Liver (tissue), 9 donors: ENCODE data around the gene LGR4. TPM values are rescaled to one million over a fixed set of nuclear protein-coding genes. Genes with fewer than 3 reads are reported as not detected.

ENCODE experiments used
- DNase-seq: peaks from one replicate; pipeline ENCODE4 v3.0.0-alpha.2; 2017; ENCODE audit warnings: low spot score
- H3K27ac ChIP-seq, 2 donors: one replicate each; pipeline ENCODE4 v1.7.0; 2013; ENCODE audit warnings: inconsistent platforms in 2 of 2, low read length in 2 of 2, control low read depth in 1 of 2, low read depth in 1 of 2, mild to moderate bottlenecking in 1 of 2
- H3K27me3 ChIP-seq, 4 donors: one replicate each; pipeline versions ENCODE4 v1.6.1 to v1.7.0; 2013; ENCODE audit warnings: low read length in 3 of 4, inconsistent platforms in 1 of 4, mild to moderate bottlenecking in 1 of 4, moderate library complexity in 1 of 4; ENCODE audit not compliant: control insufficient read depth in 4 of 4, insufficient read depth in 4 of 4
- H3K36me3 ChIP-seq, 4 donors: one replicate each; pipeline versions ENCODE4 v1.6.1 to v1.7.0; 2013; ENCODE audit warnings: low read length in 3 of 4, mild to moderate bottlenecking in 3 of 4, low read depth in 1 of 4, moderate library complexity in 1 of 4; ENCODE audit not compliant: control insufficient read depth in 4 of 4, insufficient read depth in 3 of 4
- H3K4me1 ChIP-seq, 4 donors: one replicate each; pipeline versions ENCODE4 v1.6.1 to v1.7.0; 2013; ENCODE audit warnings: low read length in 3 of 4, mild to moderate bottlenecking in 3 of 4, moderate library complexity in 1 of 4; ENCODE audit not compliant: control insufficient read depth in 4 of 4, insufficient read depth in 4 of 4
- H3K4me3 ChIP-seq, 3 donors: one replicate each; pipeline versions ENCODE4 v1.6.1 to v1.7.0; 2013; ENCODE audit warnings: low read length in 3 of 3, control low read depth in 1 of 3, low read depth in 1 of 3, mild to moderate bottlenecking in 1 of 3
- H3K9ac ChIP-seq, 2 donors: one replicate each; pipeline ENCODE4 v1.7.0; 2013; ENCODE audit warnings: low read length in 2 of 2, mild to moderate bottlenecking in 2 of 2, moderate library complexity in 2 of 2, control low read depth in 1 of 2, low read depth in 1 of 2
- H3K9me3 ChIP-seq, 4 donors: one replicate each; pipeline versions ENCODE4 v1.6.1 to v1.7.0; 2013; ENCODE audit warnings: low read length in 3 of 4; ENCODE audit not compliant: control insufficient read depth in 4 of 4
- EGR1 ChIP-seq, 2 donors: IDR thresholded peaks; 2 replicates each; pipeline ENCODE4 v1.6.1; 2016 to 2018; ENCODE audit warnings: antibody characterized with exemption in 2 of 2, low read depth in 2 of 2
- FOXA1 ChIP-seq: IDR thresholded peaks from 2 replicates; pipeline ENCODE4 v1.6.1; 2016; ENCODE audit warnings: antibody characterized with exemption
- FOXA2 ChIP-seq: IDR thresholded peaks from 2 replicates; pipeline ENCODE4 v1.6.1; 2016; ENCODE audit warnings: antibody characterized with exemption
- GABPA ChIP-seq, 2 donors: IDR thresholded peaks in 1 of 2; conservative IDR thresholded peaks in 1 of 2; 2 replicates each; pipeline ENCODE4 v1.6.1; 2016; ENCODE audit warnings: antibody characterized with exemption in 2 of 2, mild to moderate bottlenecking in 1 of 2, moderate library complexity in 1 of 2
- HNF4A ChIP-seq, 2 donors: conservative IDR thresholded peaks; 2 replicates each; pipeline ENCODE4 v1.6.1; 2016; ENCODE audit warnings: antibody characterized with exemption in 2 of 2, mild to moderate bottlenecking in 2 of 2
- HNF4G ChIP-seq: IDR thresholded peaks from 2 replicates; pipeline ENCODE4 v1.6.1; 2016; ENCODE audit warnings: antibody characterized with exemption
- JUND ChIP-seq, 2 donors: IDR thresholded peaks; 2 replicates each; pipeline ENCODE4 v1.6.1; 2016; ENCODE audit warnings: antibody characterized with exemption in 2 of 2
- NR2F2 ChIP-seq: IDR thresholded peaks from 2 replicates; pipeline ENCODE4 v1.6.1; 2016; ENCODE audit warnings: antibody characterized with exemption
- RXRA ChIP-seq, 2 donors: IDR thresholded peaks; 2 replicates each; pipeline ENCODE4 v1.6.1; 2017 to 2018; ENCODE audit warnings: antibody characterized with exemption in 2 of 2, mild to moderate bottlenecking in 1 of 2
- SP1 ChIP-seq: IDR thresholded peaks from 2 replicates; pipeline ENCODE4 v1.6.1; 2018; ENCODE audit warnings: antibody characterized with exemption, mild to moderate bottlenecking
- TAF1 ChIP-seq: conservative IDR thresholded peaks from 2 replicates; pipeline ENCODE4 v1.6.1; 2016; ENCODE audit warnings: antibody characterized with exemption, mild to moderate bottlenecking
- YY1 ChIP-seq: IDR thresholded peaks from 2 replicates; pipeline ENCODE4 v1.6.1; 2016; ENCODE audit warnings: antibody characterized with exemption, mild to moderate bottlenecking
- WGBS: extraction: QIAGEN DNeasy Blood & Tissue Kit; methylation state at CpG from one replicate; pipeline ENCODE4 v1.1.7; 2013; 5-methylcytosine and 5-hydroxymethylcytosine counted together
- polyA plus RNA-seq, 2 donors: library from polyadenylated mRNA; stranded (reverse) in 1 of 2; unstranded in 1 of 2; fragments of 200-250 nt in 1 of 2; fragments of >200 nt in 1 of 2; fragmentation: Nextera tagmentation in 1 of 2; extraction: Ambion mirVana in 1 of 2; gene quantifications; one replicate each; pipeline versions ENCODE4 v1.2.1 to v1.2.3, GENCODE V29; 2013 to 2015
- total RNA-seq, 2 donors: library from RNA; depleted of rRNA; stranded (reverse); fragments of >200 nt; gene quantifications; one replicate each; pipeline ENCODE4 v1.2.3, GENCODE V29; 2014
- TF ChIP-seq, protein P1 (sequence below): IDR thresholded peaks from 2 replicates; pipeline ENCODE4 v1.6.1; 2016; ENCODE audit warnings: antibody characterized with exemption
- TF ChIP-seq, protein P2 (sequence below): IDR thresholded peaks from 2 replicates; pipeline ENCODE4 v1.6.1; 2016; ENCODE audit warnings: antibody characterized with exemption
- TF ChIP-seq, protein P3 (sequence below): fragments of 150-350 bp; IDR thresholded peaks from 2 replicates; pipeline ENCODE4 v1.5.1; 2017; ENCODE audit warnings: improper control_type of control experiment, low read depth, low read length; ENCODE audit not compliant: missing input control
- TF ChIP-seq, protein P4 (sequence below): IDR thresholded peaks from 2 replicates; pipeline ENCODE4 v1.6.1; 2016; ENCODE audit warnings: antibody characterized with exemption, mild to moderate bottlenecking
- donor health status: healthy.
- donor health status: healthy.
- donor health status: healthy.
- donor health status: healthy.
- donor health status: healthy.

The LGR4 gene
- total and polyA plus RNA-seq, 4 donors = 13.7 to 95.3 (median 42.5) TPM

DNA sequence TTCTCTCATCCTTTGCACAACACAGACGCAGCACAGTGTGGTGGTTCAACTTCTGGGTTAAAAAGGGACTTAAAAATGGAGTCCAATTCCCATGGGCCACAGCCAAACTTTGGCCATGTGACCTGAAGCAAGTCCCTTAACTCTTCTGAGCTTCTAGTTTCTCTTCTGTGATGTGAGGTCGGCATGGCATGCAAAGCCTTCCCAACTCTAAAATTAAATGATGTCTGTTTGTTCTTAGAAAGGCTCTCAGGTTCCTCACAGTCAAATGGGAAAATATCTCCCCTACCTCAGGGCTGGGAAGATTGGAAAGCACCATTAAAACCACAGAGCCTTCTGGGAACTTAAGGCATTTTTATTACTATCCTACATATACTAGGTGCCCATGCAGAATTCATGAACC, 38.8 kb downstream of the LGR4 start:
- Histone ChIP-seq H3K36me3 (no peaks in the 10 kb centered on the region), H3K9me3 (no peaks in the 10 kb centered on the region), H3K4me3 (no peak overlapping the region), H3K27me3 (no peaks in the 10 kb centered on the region), H3K27ac (no peak overlapping the region), H3K4me1 (peaks cover 0 to 20% (median 3%) of the 10 kb centered on the region in 4 donors), H3K9ac (no peak overlapping the region)
- TF ChIP-seq RXRA (IDR thresholded peaks at IDR 0.05) = no peak
- TF ChIP-seq GABPA (IDR thresholded peaks at IDR 0.05 in 1 of 2, conservative IDR thresholded peaks at IDR 0.05 in 1 of 2) = no peak
- TF ChIP-seq, protein P1, sequence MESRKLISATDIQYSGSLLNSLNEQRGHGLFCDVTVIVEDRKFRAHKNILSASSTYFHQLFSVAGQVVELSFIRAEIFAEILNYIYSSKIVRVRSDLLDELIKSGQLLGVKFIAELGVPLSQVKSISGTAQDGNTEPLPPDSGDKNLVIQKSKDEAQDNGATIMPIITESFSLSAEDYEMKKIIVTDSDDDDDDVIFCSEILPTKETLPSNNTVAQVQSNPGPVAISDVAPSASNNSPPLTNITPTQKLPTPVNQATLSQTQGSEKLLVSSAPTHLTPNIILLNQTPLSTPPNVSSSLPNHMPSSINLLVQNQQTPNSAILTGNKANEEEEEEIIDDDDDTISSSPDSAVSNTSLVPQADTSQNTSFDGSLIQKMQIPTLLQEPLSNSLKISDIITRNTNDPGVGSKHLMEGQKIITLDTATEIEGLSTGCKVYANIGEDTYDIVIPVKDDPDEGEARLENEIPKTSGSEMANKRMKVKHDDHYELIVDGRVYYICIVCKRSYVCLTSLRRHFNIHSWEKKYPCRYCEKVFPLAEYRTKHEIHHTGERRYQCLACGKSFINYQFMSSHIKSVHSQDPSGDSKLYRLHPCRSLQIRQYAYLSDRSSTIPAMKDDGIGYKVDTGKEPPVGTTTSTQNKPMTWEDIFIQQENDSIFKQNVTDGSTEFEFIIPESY = no peak
- no peak for TF ChIP-seq YY1
- no peak for TF ChIP-seq NR2F2
- 76% methylated on average over 2 of the region's 2 CpGs for WGBS
- DNase-seq = no peak

DNA sequence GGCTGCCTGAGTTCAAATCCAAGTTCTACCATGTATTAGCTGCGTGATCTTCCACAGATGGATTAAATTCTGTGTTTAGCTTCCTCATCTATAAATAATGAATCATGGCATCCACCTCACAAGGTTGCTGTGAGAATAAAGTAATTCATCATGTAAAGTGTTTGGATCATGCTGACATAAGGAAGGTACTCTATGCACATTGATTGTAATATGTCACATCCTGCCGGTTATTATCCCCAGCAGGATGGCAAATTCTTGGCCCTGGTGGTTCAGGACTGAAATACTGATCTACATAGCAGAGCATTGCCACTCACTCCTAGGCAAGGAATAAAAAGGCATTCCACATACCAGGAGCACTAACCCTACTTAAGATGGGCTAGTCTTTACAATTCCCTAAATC, 40.8 kb downstream of the LGR4 start:
- H3K9me3 ChIP-seq = no peaks in the 10 kb centered on the region
- no peak overlapping the region for H3K4me3 ChIP-seq
- DNase-seq = no peak
- no peak for TF ChIP-seq NR2F2
- TF ChIP-seq, protein P2, sequence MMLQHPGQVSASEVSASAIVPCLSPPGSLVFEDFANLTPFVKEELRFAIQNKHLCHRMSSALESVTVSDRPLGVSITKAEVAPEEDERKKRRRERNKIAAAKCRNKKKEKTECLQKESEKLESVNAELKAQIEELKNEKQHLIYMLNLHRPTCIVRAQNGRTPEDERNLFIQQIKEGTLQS = no peak
- no peak for TF ChIP-seq EGR1 (IDR thresholded peaks at IDR 0.05; ENCODE audit: low read depth in 2 of 2)
- TF ChIP-seq, protein P3, sequence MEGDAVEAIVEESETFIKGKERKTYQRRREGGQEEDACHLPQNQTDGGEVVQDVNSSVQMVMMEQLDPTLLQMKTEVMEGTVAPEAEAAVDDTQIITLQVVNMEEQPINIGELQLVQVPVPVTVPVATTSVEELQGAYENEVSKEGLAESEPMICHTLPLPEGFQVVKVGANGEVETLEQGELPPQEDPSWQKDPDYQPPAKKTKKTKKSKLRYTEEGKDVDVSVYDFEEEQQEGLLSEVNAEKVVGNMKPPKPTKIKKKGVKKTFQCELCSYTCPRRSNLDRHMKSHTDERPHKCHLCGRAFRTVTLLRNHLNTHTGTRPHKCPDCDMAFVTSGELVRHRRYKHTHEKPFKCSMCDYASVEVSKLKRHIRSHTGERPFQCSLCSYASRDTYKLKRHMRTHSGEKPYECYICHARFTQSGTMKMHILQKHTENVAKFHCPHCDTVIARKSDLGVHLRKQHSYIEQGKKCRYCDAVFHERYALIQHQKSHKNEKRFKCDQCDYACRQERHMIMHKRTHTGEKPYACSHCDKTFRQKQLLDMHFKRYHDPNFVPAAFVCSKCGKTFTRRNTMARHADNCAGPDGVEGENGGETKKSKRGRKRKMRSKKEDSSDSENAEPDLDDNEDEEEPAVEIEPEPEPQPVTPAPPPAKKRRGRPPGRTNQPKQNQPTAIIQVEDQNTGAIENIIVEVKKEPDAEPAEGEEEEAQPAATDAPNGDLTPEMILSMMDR = no peak
- no peak for TF ChIP-seq HNF4G
- TF ChIP-seq RXRA (IDR thresholded peaks at IDR 0.05) = no peak
- TF ChIP-seq JUND (IDR thresholded peaks at IDR 0.05) = no peak
- no peak for TF ChIP-seq TAF1
- TF ChIP-seq SP1 = no peak
- no peak for TF ChIP-seq HNF4A (conservative IDR thresholded peaks at IDR 0.05)
- TF ChIP-seq, protein P4, sequence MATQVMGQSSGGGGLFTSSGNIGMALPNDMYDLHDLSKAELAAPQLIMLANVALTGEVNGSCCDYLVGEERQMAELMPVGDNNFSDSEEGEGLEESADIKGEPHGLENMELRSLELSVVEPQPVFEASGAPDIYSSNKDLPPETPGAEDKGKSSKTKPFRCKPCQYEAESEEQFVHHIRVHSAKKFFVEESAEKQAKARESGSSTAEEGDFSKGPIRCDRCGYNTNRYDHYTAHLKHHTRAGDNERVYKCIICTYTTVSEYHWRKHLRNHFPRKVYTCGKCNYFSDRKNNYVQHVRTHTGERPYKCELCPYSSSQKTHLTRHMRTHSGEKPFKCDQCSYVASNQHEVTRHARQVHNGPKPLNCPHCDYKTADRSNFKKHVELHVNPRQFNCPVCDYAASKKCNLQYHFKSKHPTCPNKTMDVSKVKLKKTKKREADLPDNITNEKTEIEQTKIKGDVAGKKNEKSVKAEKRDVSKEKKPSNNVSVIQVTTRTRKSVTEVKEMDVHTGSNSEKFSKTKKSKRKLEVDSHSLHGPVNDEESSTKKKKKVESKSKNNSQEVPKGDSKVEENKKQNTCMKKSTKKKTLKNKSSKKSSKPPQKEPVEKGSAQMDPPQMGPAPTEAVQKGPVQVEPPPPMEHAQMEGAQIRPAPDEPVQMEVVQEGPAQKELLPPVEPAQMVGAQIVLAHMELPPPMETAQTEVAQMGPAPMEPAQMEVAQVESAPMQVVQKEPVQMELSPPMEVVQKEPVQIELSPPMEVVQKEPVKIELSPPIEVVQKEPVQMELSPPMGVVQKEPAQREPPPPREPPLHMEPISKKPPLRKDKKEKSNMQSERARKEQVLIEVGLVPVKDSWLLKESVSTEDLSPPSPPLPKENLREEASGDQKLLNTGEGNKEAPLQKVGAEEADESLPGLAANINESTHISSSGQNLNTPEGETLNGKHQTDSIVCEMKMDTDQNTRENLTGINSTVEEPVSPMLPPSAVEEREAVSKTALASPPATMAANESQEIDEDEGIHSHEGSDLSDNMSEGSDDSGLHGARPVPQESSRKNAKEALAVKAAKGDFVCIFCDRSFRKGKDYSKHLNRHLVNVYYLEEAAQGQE = no peak
- TF ChIP-seq FOXA2 = no peak
- TF ChIP-seq FOXA1 = no peak
- TF ChIP-seq, protein P1 = no peak
- TF ChIP-seq YY1 = no peak
- no peaks in the 10 kb centered on the region for H3K36me3 ChIP-seq
- H3K27ac ChIP-seq = no peak overlapping the region
- H3K4me1 ChIP-seq = peaks cover 0 to 17% (median 5%) of the 10 kb centered on the region in 4 donors
- H3K9ac ChIP-seq = no peak overlapping the region
- H3K27me3 ChIP-seq = no peaks in the 10 kb centered on the region
- 91% methylated on average over 2 of the region's 2 CpGs for WGBS
